ENCODE results near the gene AFDN. TPM values are rescaled to one million over a fixed set of nuclear protein-coding genes. Genes with fewer than 3 reads are reported as not detected.

The AFDN gene
- polyA plus RNA-seq, 1 of the 3 experiments (the other 2 are of a cell fraction) = 25.1 TPM

DNA sequence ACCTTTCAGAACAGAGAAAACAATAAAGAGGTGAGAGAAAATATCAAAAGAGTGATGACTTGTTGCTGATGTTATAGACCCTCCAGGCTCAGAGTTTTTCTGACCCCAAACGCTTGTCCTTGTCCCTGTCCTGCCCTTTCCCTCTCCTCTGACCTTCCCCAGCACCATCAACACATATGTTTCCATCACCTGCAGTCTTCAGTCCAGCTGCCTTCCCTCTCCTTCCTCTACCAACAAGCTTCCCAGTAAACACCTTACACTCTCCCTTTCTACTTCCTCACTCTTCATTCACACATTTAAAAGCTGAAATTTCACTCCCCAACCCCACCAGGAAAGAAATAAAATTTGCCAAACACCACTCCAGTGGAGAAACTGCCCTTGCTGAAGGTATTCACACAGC, 25.4 kb upstream of the AFDN start:
- H4K20me1 ChIP-seq (ENCODE audit: insufficient read depth) = no peaks in the 10 kb centered on the region
- TF ChIP-seq, protein P1, sequence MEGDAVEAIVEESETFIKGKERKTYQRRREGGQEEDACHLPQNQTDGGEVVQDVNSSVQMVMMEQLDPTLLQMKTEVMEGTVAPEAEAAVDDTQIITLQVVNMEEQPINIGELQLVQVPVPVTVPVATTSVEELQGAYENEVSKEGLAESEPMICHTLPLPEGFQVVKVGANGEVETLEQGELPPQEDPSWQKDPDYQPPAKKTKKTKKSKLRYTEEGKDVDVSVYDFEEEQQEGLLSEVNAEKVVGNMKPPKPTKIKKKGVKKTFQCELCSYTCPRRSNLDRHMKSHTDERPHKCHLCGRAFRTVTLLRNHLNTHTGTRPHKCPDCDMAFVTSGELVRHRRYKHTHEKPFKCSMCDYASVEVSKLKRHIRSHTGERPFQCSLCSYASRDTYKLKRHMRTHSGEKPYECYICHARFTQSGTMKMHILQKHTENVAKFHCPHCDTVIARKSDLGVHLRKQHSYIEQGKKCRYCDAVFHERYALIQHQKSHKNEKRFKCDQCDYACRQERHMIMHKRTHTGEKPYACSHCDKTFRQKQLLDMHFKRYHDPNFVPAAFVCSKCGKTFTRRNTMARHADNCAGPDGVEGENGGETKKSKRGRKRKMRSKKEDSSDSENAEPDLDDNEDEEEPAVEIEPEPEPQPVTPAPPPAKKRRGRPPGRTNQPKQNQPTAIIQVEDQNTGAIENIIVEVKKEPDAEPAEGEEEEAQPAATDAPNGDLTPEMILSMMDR (IDR thresholded peaks at IDR 0.05) = no peak
- TF ChIP-seq MEF2A (IDR thresholded peaks at IDR 0.05; ENCODE audit: borderline replicate concordance, low read depth) (no peak), TEAD4 (IDR thresholded peaks at IDR 0.05; ENCODE audit: borderline replicate concordance, insufficient read depth) (no peak), POLR2AphosphoS5 (IDR thresholded peaks at IDR 0.05; ENCODE audit: low read depth, low read length) (no peak), SMC3 (IDR thresholded peaks at IDR 0.05; ENCODE audit: low read depth, low read length) (no peak), TAF1 (IDR thresholded peaks at IDR 0.05; ENCODE audit: borderline replicate concordance, low read depth, low read length) (no peak), JUND (IDR thresholded peaks at IDR 0.05) (no peak), RFX5 (IDR thresholded peaks at IDR 0.05; ENCODE audit: low read length) (no peak), NFIC (IDR thresholded peaks at IDR 0.05; ENCODE audit: borderline replicate concordance) (no peak), YY1 (IDR thresholded peaks at IDR 0.05; ENCODE audit: low read depth) (no peak), MXI1 (IDR thresholded peaks at IDR 0.05; ENCODE audit: low read depth, low read length) (no peak), NRF1 (IDR thresholded peaks at IDR 0.05; ENCODE audit: low read depth, low read length) (no peak), GABPA (IDR thresholded peaks at IDR 0.05; ENCODE audit: low read depth) (no peak), ELF1 (IDR thresholded peaks at IDR 0.05) (no peak), FOXM1 (IDR thresholded peaks at IDR 0.05; ENCODE audit: low read depth) (no peak), FOSL2 (IDR thresholded peaks at IDR 0.05; ENCODE audit: borderline replicate concordance, low read depth) (no peak), SIN3A (IDR thresholded peaks at IDR 0.05; ENCODE audit: borderline replicate concordance, low read depth, low read length) (no peak)
- TF ChIP-seq, protein P2, sequence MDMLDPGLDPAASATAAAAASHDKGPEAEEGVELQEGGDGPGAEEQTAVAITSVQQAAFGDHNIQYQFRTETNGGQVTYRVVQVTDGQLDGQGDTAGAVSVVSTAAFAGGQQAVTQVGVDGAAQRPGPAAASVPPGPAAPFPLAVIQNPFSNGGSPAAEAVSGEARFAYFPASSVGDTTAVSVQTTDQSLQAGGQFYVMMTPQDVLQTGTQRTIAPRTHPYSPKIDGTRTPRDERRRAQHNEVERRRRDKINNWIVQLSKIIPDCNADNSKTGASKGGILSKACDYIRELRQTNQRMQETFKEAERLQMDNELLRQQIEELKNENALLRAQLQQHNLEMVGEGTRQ (IDR thresholded peaks at IDR 0.05; ENCODE audit: borderline replicate concordance, low read depth, low read length) = no peak
- TF ChIP-seq, protein P3, sequence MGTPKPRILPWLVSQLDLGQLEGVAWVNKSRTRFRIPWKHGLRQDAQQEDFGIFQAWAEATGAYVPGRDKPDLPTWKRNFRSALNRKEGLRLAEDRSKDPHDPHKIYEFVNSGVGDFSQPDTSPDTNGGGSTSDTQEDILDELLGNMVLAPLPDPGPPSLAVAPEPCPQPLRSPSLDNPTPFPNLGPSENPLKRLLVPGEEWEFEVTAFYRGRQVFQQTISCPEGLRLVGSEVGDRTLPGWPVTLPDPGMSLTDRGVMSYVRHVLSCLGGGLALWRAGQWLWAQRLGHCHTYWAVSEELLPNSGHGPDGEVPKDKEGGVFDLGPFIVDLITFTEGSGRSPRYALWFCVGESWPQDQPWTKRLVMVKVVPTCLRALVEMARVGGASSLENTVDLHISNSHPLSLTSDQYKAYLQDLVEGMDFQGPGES (IDR thresholded peaks at IDR 0.05; ENCODE audit: low read depth, low read length) = no peak
- TF ChIP-seq, protein P4, sequence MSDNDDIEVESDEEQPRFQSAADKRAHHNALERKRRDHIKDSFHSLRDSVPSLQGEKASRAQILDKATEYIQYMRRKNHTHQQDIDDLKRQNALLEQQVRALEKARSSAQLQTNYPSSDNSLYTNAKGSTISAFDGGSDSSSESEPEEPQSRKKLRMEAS (IDR thresholded peaks at IDR 0.05; ENCODE audit: low read depth) = no peak
- no peaks in the 10 kb centered on the region for H3K79me2 ChIP-seq (ENCODE audit: insufficient read depth)
- H2AFZ ChIP-seq (ENCODE audit: low read depth) = no peak overlapping the region
- H3K27me3 ChIP-seq (ENCODE audit: insufficient read depth) = no peaks in the 10 kb centered on the region
- no peaks in the 10 kb centered on the region for H3K9me3 ChIP-seq
- H3K4me1 ChIP-seq (ENCODE audit: control insufficient read depth in 1 of 2, insufficient read depth in 2 of 2, low read depth in 1 of 2, low read length in 1 of 2) = peaks cover 0 to 20% of the 10 kb centered on the region in 2 experiments; a peak in 1 of 4 replicates
- no peak overlapping the region for H3K4me2 ChIP-seq
- no peaks in the 10 kb centered on the region for H3F3A ChIP-seq (replicated peaks; ENCODE audit: insufficient read depth)
- no peak overlapping the region for H3K4me3 ChIP-seq (ENCODE audit: low read depth in 2 of 2, low read length in 1 of 2)
- WGBS (ENCODE audit: low lambda C conversion rate) = 22% methylated on average over 1 of the region's 1 CpG
- H3K36me3 ChIP-seq (replicated peaks in 1 of 2; ENCODE audit: control insufficient read depth in 1 of 2, insufficient read depth in 2 of 2, low read length in 1 of 2) = no peaks in the 10 kb centered on the region
- POLR2A ChIA-PET = no interaction called here
- CTCF ChIA-PET = no interaction called here
- DNase-seq = no peak
- H3K9ac ChIP-seq = no peak overlapping the region
- no peaks in the 10 kb centered on the region for H3K9me2 ChIP-seq
- H3K27ac ChIP-seq (ENCODE audit: low read depth in 2 of 2, low read length in 1 of 2) = no peak overlapping the region
